ENCODE measurements around the gene VPS26C. TPM values are rescaled to one million over a fixed set of nuclear protein-coding genes. Genes with fewer than 3 reads are reported as not detected.

Gene VPS26C
- total RNA-seq, 1 experiment from 2014 or later: 42.1 TPM

DNA sequence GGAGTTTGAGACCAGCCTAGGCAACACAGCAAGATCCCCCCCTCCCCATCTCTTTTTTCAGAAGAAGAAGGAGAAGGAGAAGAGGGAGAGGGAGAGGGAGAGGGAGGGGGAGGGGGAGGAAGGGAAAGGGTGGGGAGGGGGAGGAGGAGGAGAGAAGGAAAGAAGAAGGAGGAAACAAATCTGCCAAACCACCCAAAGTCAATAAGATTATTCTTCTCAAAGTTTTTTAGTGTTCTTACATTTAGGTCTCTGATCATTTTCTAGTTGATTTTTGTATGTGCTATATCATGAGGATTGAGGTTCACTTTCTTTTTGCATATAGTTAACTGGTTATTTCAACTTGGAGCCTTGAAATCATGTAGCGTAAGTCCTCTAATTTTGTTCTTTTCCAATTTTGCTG lies 56.3 kb downstream of the VPS26C start:
- intact Hi-C loops (cut with micrococcal nuclease): no loop called here
- H4K20me1 ChIP-seq (ENCODE audit: insufficient read depth): no peaks in the 10 kb centered on the region
- H3K27me3 ChIP-seq (ENCODE audit: insufficient read depth, low read length): no peaks in the 10 kb centered on the region
- ChIA-PET CTCF (no interaction called here), RAD21 (ENCODE audit: low non-redundant PET in 1 of 2, low total read pairs in 2 of 2, uncharacterized antibody in 2 of 2, unreplicated experiment in 2 of 2) (no interaction called here), POLR2A (no interaction called here)
- ATAC-seq (no peak), DNase-seq (ENCODE audit: low read depth, low spot score) (no peak)
- H3K27ac ChIP-seq (ENCODE audit: low read depth, low read length): no peak overlapping the region
- no peak overlapping the region for H2AFZ ChIP-seq (ENCODE audit: low read depth, low read length, poor library complexity, severe bottlenecking)
- H3K36me3 ChIP-seq (ENCODE audit: control insufficient read depth in 1 of 2, insufficient read depth in 2 of 2, low read length in 2 of 2): no peaks in the 10 kb centered on the region
- H3K9ac ChIP-seq (ENCODE audit: low read length): no peak overlapping the region
- no peak for TF ChIP-seq SRF (IDR thresholded peaks at IDR 0.05; ENCODE audit: low read depth)
- no peak for TF ChIP-seq FOSL1 (IDR thresholded peaks at IDR 0.05; ENCODE audit: low read depth)
- no peak for TF ChIP-seq CEBPB (IDR thresholded peaks at IDR 0.05; ENCODE audit: low read depth)
- TF ChIP-seq, protein P1, sequence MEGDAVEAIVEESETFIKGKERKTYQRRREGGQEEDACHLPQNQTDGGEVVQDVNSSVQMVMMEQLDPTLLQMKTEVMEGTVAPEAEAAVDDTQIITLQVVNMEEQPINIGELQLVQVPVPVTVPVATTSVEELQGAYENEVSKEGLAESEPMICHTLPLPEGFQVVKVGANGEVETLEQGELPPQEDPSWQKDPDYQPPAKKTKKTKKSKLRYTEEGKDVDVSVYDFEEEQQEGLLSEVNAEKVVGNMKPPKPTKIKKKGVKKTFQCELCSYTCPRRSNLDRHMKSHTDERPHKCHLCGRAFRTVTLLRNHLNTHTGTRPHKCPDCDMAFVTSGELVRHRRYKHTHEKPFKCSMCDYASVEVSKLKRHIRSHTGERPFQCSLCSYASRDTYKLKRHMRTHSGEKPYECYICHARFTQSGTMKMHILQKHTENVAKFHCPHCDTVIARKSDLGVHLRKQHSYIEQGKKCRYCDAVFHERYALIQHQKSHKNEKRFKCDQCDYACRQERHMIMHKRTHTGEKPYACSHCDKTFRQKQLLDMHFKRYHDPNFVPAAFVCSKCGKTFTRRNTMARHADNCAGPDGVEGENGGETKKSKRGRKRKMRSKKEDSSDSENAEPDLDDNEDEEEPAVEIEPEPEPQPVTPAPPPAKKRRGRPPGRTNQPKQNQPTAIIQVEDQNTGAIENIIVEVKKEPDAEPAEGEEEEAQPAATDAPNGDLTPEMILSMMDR (IDR thresholded peaks at IDR 0.05 in 2 of 3, conservative IDR thresholded peaks at IDR 0.05 in 1 of 3; ENCODE audit: borderline replicate concordance in 1 of 3, insufficient read depth in 1 of 3, low read depth in 2 of 3, low read length in 2 of 3): no peak
- TF ChIP-seq, protein P2, sequence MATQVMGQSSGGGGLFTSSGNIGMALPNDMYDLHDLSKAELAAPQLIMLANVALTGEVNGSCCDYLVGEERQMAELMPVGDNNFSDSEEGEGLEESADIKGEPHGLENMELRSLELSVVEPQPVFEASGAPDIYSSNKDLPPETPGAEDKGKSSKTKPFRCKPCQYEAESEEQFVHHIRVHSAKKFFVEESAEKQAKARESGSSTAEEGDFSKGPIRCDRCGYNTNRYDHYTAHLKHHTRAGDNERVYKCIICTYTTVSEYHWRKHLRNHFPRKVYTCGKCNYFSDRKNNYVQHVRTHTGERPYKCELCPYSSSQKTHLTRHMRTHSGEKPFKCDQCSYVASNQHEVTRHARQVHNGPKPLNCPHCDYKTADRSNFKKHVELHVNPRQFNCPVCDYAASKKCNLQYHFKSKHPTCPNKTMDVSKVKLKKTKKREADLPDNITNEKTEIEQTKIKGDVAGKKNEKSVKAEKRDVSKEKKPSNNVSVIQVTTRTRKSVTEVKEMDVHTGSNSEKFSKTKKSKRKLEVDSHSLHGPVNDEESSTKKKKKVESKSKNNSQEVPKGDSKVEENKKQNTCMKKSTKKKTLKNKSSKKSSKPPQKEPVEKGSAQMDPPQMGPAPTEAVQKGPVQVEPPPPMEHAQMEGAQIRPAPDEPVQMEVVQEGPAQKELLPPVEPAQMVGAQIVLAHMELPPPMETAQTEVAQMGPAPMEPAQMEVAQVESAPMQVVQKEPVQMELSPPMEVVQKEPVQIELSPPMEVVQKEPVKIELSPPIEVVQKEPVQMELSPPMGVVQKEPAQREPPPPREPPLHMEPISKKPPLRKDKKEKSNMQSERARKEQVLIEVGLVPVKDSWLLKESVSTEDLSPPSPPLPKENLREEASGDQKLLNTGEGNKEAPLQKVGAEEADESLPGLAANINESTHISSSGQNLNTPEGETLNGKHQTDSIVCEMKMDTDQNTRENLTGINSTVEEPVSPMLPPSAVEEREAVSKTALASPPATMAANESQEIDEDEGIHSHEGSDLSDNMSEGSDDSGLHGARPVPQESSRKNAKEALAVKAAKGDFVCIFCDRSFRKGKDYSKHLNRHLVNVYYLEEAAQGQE (IDR thresholded peaks at IDR 0.05; ENCODE audit: low read depth): no peak
- TF ChIP-seq, protein P3, sequence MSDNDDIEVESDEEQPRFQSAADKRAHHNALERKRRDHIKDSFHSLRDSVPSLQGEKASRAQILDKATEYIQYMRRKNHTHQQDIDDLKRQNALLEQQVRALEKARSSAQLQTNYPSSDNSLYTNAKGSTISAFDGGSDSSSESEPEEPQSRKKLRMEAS (IDR thresholded peaks at IDR 0.05): no peak
- TF ChIP-seq, protein P4, sequence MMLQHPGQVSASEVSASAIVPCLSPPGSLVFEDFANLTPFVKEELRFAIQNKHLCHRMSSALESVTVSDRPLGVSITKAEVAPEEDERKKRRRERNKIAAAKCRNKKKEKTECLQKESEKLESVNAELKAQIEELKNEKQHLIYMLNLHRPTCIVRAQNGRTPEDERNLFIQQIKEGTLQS (IDR thresholded peaks at IDR 0.05): no peak
- no peak for TF ChIP-seq ZFX (IDR thresholded peaks at IDR 0.05)
- TF ChIP-seq ZNF274 (IDR thresholded peaks at IDR 0.05; ENCODE audit: low read depth, low read length): no peak
- no peak for TF ChIP-seq JUND (IDR thresholded peaks at IDR 0.05)
- no peak for TF ChIP-seq EZH2phosphoT487 (IDR thresholded peaks at IDR 0.05; ENCODE audit: borderline replicate concordance)
- no peak for TF ChIP-seq RAD21 (IDR thresholded peaks at IDR 0.05; ENCODE audit: low read depth)
- no peak for TF ChIP-seq CBX3 (IDR thresholded peaks at IDR 0.05; ENCODE audit: low read depth)
- no peak for TF ChIP-seq ELF1 (IDR thresholded peaks at IDR 0.05; ENCODE audit: borderline replicate concordance, low read depth)
- TF ChIP-seq ZBTB33 (IDR thresholded peaks at IDR 0.05; ENCODE audit: extremely low read depth, insufficient replicate concordance, low read length): no peak
- no peak overlapping the region for H3K4me3 ChIP-seq (replicated peaks in 1 of 2; ENCODE audit: low read depth in 1 of 2, low read length in 2 of 2)
- peaks cover 19 to 24% of the 10 kb centered on the region in 2 experiments for H3K4me1 ChIP-seq (ENCODE audit: control insufficient read depth in 1 of 2, insufficient read depth in 2 of 2, low read length in 2 of 2)
- no peaks in the 10 kb centered on the region for H3K9me3 ChIP-seq (ENCODE audit: control insufficient read depth in 1 of 2, insufficient read depth in 1 of 2, low read depth in 1 of 2, low read length in 2 of 2)
- H3K4me2 ChIP-seq (ENCODE audit: low read length): no peak overlapping the region
- no TSS peak for BruUV-seq (replicated peaks)
- H3K9me2 ChIP-seq (ENCODE audit: insufficient read depth): no peaks in the 10 kb centered on the region
- H3K79me2 ChIP-seq (ENCODE audit: insufficient read depth, low read length): no peaks in the 10 kb centered on the region
